GM10847 (cell line): ENCODE results near the gene ITSN1.

Source experiments
- POLR2A ChIP-seq: IDR thresholded peaks from 2 replicates; pipeline ENCODE4 v1.6.1; 2011; ENCODE audit not compliant: insufficient read length; ENCODE audit errors: extremely low read depth

ITSN1 gene

GRCh38 chr21:33645730-33646129 lies 3.4 kb downstream of the ITSN1 start:
- TF ChIP-seq POLR2A, result no peak

GRCh38 chr21:33647587-33647986 lies 5.3 kb downstream of the ITSN1 start:
- no peak for TF ChIP-seq POLR2A

GRCh38 chr21:33648555-33648954 lies 6.3 kb downstream of the ITSN1 start:
- no peak for TF ChIP-seq POLR2A

GRCh38 chr21:33650230-33650629 lies 7.9 kb downstream of the ITSN1 start:
- TF ChIP-seq POLR2A, result no peak

- no peak for TF ChIP-seq POLR2A
Observed at GRCh38 chr21:33650929-33651509, 8.7 kb downstream of the ITSN1 start.

- no peak for TF ChIP-seq POLR2A
Observed at GRCh38 chr21:33651965-33652680, 9.8 kb downstream of the ITSN1 start.

- no peak for TF ChIP-seq POLR2A
Observed at GRCh38 chr21:33654412-33654811, 12.1 kb downstream of the ITSN1 start.

- no peak for TF ChIP-seq POLR2A
Observed at GRCh38 chr21:33655588-33656221, 13.4 kb downstream of the ITSN1 start.

- TF ChIP-seq POLR2A, result no peak
Observed at GRCh38 chr21:33657124-33657820, 15.0 kb downstream of the ITSN1 start.

GRCh38 chr21:33658919-33659567 lies 16.7 kb downstream of the ITSN1 start:
- TF ChIP-seq POLR2A, result no peak

GRCh38 chr21:33659568-33659949 lies 17.3 kb downstream of the ITSN1 start:
- TF ChIP-seq POLR2A, result no peak

GRCh38 chr21:33660406-33660805 lies 18.1 kb downstream of the ITSN1 start:
- TF ChIP-seq POLR2A, result no peak

GRCh38 chr21:33661146-33661545 lies 18.8 kb downstream of the ITSN1 start:
- TF ChIP-seq POLR2A, result no peak

GRCh38 chr21:33662046-33662445 lies 19.7 kb downstream of the ITSN1 start:
- no peak for TF ChIP-seq POLR2A

- TF ChIP-seq POLR2A, result no peak
Observed at GRCh38 chr21:33663241-33663640, 20.9 kb downstream of the ITSN1 start.
